NB4 (cell line): ENCODE measurements around the gene LAMB3.

Experiments used
- DNase-seq: peaks from one replicate; pipeline ENCODE4 v3.0.0; 2010; ENCODE audit warnings: low read depth
- H3K4me3 ChIP-seq: one replicate; pipeline ENCODE4 v1.5.1; 2011; ENCODE audit warnings: mild to moderate bottlenecking, low read depth, low read length, moderate library complexity
- CTCF ChIP-seq: IDR thresholded peaks from one replicate; pipeline ENCODE4 v1.5.1; 2012; ENCODE audit warnings: low read depth, low read length
- MAX ChIP-seq: IDR thresholded peaks from 2 replicates; pipeline ENCODE4 v1.6.1; 2011; ENCODE audit warnings: low read depth, low read length
- MYC ChIP-seq: IDR thresholded peaks from 2 replicates; pipeline ENCODE4 v1.6.1; 2011; ENCODE audit warnings: low read depth, low read length
- POLR2A ChIP-seq: IDR thresholded peaks from 2 replicates; pipeline ENCODE4 v1.6.1; 2011; ENCODE audit warnings: mild to moderate bottlenecking; ENCODE audit not compliant: insufficient read length; ENCODE audit errors: extremely low read depth

The LAMB3 gene

GRCh38 chr1:209627732-209628196, 24.5 kb downstream of the LAMB3 start:
- H3K4me3 ChIP-seq = no peak overlapping the region
- TF ChIP-seq MAX (no peak), CTCF (peak; percentile 90)
- peak; percentile 71 for DNase-seq

- TF ChIP-seq CTCF = no peak
- peak; percentile 32 for DNase-seq
- H3K4me3 ChIP-seq = no peak overlapping the region
Observed at GRCh38 chr1:209627027-209627731, 25.0 kb downstream of the LAMB3 start.

GRCh38 chr1:209626346-209627026, 25.7 kb downstream of the LAMB3 start:
- H3K4me3 ChIP-seq = no peak overlapping the region
- no peak for TF ChIP-seq POLR2A
- TF ChIP-seq CTCF = no peak
- TF ChIP-seq MAX = no peak
- no peak for TF ChIP-seq MYC
- no peak for DNase-seq

DNA sequence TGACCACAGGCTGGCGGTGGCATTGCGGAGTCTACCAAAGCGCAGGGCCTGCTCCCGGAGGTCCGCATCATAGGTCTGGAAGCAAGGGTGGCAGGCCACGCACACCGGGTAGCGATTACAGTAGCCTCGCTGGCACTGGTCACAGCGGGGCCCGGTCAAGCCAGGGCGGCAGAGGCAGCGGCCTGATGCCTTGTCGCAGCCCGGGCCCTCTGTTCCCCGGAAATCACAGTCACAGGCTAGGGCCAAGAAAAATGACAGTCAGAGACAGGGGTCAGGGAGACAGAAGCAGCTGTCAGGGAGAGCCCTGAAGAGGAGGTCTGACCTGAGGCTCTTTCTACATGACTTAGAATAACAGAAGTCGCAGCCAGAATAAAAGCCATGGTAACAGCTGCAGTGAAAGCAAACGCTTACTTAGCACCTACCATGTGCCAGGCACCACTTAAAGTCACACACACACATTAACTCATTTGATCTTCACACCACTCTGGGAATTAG, 26.4 kb downstream of the LAMB3 start:
- TF ChIP-seq CTCF = no peak
- TF ChIP-seq POLR2A = no peak
- TF ChIP-seq MAX = no peak
- TF ChIP-seq MYC = no peak
- DNase-seq = no peak
- no peak overlapping the region for H3K4me3 ChIP-seq

DNA sequence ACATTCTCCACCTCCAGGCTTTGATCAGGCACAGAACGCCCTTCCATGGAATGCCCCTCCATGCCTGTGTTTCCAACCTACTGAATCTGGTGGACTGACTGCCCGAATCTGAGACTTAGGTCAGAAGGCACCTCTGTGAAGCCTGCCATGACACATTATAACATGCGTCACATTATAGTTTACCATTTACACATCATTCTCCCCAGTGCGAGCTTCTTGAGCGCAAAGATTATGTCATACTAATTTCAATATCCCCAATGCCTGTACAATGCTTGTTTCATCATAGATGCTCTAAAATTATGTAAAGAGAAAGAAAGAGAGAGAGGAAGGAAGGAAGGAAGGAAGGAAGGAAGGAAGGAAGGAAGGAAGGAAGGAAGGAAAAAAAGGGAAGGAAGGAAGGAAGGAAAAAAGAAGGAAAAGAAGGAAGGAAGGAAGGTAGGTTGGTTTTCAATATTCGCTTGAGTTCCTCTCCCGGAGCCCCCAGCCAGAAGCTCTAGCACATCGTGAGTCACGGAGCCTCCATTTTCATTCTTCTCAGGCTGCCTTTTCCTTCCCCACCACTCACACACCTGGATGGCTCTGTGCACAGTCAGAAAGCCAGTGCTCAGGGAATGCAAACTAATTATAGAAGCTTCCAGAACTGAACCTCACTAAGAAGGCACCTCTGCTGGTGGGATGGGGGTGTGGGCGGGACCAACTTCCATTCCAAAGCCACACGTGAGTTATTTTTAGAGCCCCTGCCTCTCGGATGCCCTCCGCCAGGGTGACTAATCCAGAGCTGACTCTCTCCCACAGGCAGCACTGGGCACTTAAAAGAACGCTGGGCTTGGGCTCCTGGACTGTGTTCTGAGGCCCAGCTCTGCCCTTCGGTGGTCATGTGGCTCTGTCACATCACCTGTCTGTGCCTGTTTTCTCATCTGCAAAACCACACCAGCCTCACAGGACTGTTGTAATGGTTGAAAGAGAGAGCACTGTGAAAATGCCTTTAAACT, 27.4 kb downstream of the LAMB3 start:
- TF ChIP-seq POLR2A (no peak), MAX (no peak), CTCF (no peak), MYC (no peak)
- no peak for DNase-seq

More for the DNA sequence above, 27.4 kb downstream of the LAMB3 start:
- no peak overlapping the region for H3K4me3 ChIP-seq
